NB4 (cell line): ENCODE data around the gene TNIP1.

ENCODE experiments used
- CTCF ChIP-seq: IDR thresholded peaks from one replicate; pipeline ENCODE4 v1.5.1; 2012; ENCODE audit warnings: low read depth, low read length
- MAX ChIP-seq: IDR thresholded peaks from 2 replicates; pipeline ENCODE4 v1.6.1; 2011; ENCODE audit warnings: low read depth, low read length
- MYC ChIP-seq: IDR thresholded peaks from 2 replicates; pipeline ENCODE4 v1.6.1; 2011; ENCODE audit warnings: low read depth, low read length
- POLR2A ChIP-seq: IDR thresholded peaks from 2 replicates; pipeline ENCODE4 v1.6.1; 2011; ENCODE audit warnings: mild to moderate bottlenecking; ENCODE audit not compliant: insufficient read length; ENCODE audit errors: extremely low read depth

DNA sequence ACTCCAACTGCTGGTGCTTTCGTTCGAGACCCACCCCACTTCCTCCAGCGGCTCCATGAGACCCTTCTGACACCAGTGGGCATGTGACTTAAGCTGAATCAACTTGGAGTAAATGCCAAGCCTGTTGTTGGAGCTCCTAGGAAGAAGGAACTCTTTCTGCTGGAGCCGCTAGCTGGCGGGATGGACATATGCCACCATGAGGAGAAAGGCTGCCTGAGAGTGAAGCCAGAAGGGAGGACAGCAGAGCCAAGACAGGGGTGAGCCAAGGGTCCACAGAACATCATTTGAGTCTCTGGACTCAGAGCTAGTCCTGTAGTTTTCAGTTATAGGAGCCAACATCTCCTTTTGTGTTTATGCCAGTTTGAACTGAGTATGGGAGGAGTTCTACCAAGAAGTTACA lies 40.8 kb upstream of the TNIP1 start:
- TF ChIP-seq CTCF (no peak), POLR2A (no peak), MAX (no peak), MYC (no peak)
